H1 (cell line): ENCODE results near the gene ZNF280C. TPM values are rescaled to one million over a fixed set of nuclear protein-coding genes. Genes with fewer than 3 reads are reported as not detected.

Experiments used
- CTCF ChIA-PET: fragments of 300-600 bp; sonication (Branson Sonifier 250); formaldehyde crosslinking; loops from one replicate; lab custom pipeline; 2021; ENCODE audit not compliant: partially characterized antibody; lab: Charles Lee
- POLR2A ChIA-PET: fragments of 300-600 bp; sonication (Branson Sonifier 250); formaldehyde crosslinking; loops from one replicate; lab custom pipeline; 2021; ENCODE audit warnings: inconsistent platforms; ENCODE audit not compliant: partially characterized antibody; lab: Charles Lee
- DNase-seq, 2 experiments: peaks; one replicate each; pipeline versions ENCODE4 v3.0.0 to v3.0.0-alpha.2; 2010 to 2022; ENCODE audit warnings: low spot score in 2 of 2, low read depth in 1 of 2, mixed read lengths in 1 of 2
- FAIRE-seq: peaks from 2 replicates; lab custom pipeline; 2011; peaks lifted over from hg19 to GRCh38; lab: Jason Lieb, UNC
- H2AFZ ChIP-seq: 2 replicates; pipeline ENCODE4 v1.8.1; 2012; ENCODE audit warnings: low read length, inconsistent platforms
- H2AK5ac ChIP-seq: 2 replicates; pipeline ENCODE4 v1.6.1; 2013; ENCODE audit warnings: low read depth, low read length
- H2BK120ac ChIP-seq: replicated peaks from 2 replicates; pipeline ENCODE3; 2013; ENCODE audit warnings: low read depth, low read length, inconsistent platforms
- H2BK12ac ChIP-seq: 2 replicates; pipeline ENCODE4 v1.6.1; 2013; ENCODE audit warnings: low read depth, low read length
- H2BK15ac ChIP-seq: 2 replicates; pipeline ENCODE4 v1.6.1; 2013; ENCODE audit warnings: low read length
- H2BK20ac ChIP-seq: 2 replicates; pipeline ENCODE4 v1.6.1; 2013; ENCODE audit warnings: low read length
- H2BK5ac ChIP-seq: 2 replicates; pipeline ENCODE4 v1.6.1; 2013; ENCODE audit warnings: low read depth, low read length
- H3K14ac ChIP-seq: 2 replicates; pipeline ENCODE4 v1.6.1; 2013; ENCODE audit warnings: inconsistent platforms; ENCODE audit not compliant: insufficient read length
- H3K18ac ChIP-seq: 2 replicates; pipeline ENCODE4 v1.6.1; 2013; ENCODE audit warnings: low read length; ENCODE audit errors: extremely low read depth
- H3K23ac ChIP-seq: 2 replicates; pipeline ENCODE4 v1.6.1; 2013; ENCODE audit warnings: inconsistent platforms; ENCODE audit not compliant: insufficient read length
- H3K23me2 ChIP-seq: 2 replicates; pipeline ENCODE4 v1.6.1; 2013; ENCODE audit warnings: low read depth, low read length
- H3K27ac ChIP-seq: 2 replicates; pipeline ENCODE4 v1.6.1; 2011; ENCODE audit warnings: low read depth, low read length, inconsistent platforms
- H3K27me3 ChIP-seq, 4 experiments: replicated peaks in 1 of 4; 1 replicate in 1 of 4; 2 replicates in 3 of 4; pipeline versions ENCODE4 v1.6.1 to v1.8.1; 2011 to 2013; ENCODE audit warnings: low read length in 3 of 4, mild to moderate bottlenecking in 3 of 4, inconsistent platforms in 2 of 4, mixed read lengths in 2 of 4, moderate library complexity in 1 of 4; ENCODE audit not compliant: control insufficient read depth in 3 of 4, insufficient read depth in 3 of 4; ENCODE audit errors: extremely low read depth in 1 of 4
- H3K36me3 ChIP-seq, 4 experiments: 2 replicates each; pipeline versions ENCODE4 v1.6.1 to v1.8.1; 2011 to 2013; ENCODE audit warnings: mild to moderate bottlenecking in 4 of 4, low read length in 3 of 4, moderate library complexity in 2 of 4, control low read depth in 1 of 4, inconsistent platforms in 1 of 4; ENCODE audit not compliant: insufficient read depth in 4 of 4, control insufficient read depth in 2 of 4
- H3K4ac ChIP-seq: replicated peaks from 2 replicates; pipeline ENCODE3; 2013; ENCODE audit warnings: low read length, low read depth, mixed read lengths, inconsistent platforms; ENCODE audit not compliant: insufficient read length
- H3K4me1 ChIP-seq, 4 experiments: replicated peaks in 1 of 4; 1 replicate in 1 of 4; 2 replicates in 3 of 4; pipeline versions ENCODE4 v1.6.1 to v1.8.1; 2011 to 2013; ENCODE audit warnings: low read length in 3 of 4, inconsistent platforms in 2 of 4, mixed read lengths in 1 of 4; ENCODE audit not compliant: insufficient read depth in 4 of 4, control insufficient read depth in 3 of 4
- H3K4me2 ChIP-seq, 2 experiments: 2 replicates each; pipeline versions ENCODE4 v1.6.1 to v1.8.1; 2011 to 2013; ENCODE audit warnings: low read depth in 2 of 2, low read length in 2 of 2, control low read depth in 1 of 2, inconsistent platforms in 1 of 2, mild to moderate bottlenecking in 1 of 2; ENCODE audit not compliant: insufficient read depth in 1 of 2
- H3K4me3 ChIP-seq, 4 experiments: fragments of 200-600, 300-600 bp in 1 of 4; sonication (generic), shearing (Covaris generic), sonication (Bioruptor Twin) in 1 of 4; 2 replicates each; pipeline versions ENCODE4 v1.5.1 to v1.8.1; 2011 to 2016; ENCODE audit warnings: low read length in 4 of 4, low read depth in 3 of 4, control low read depth in 2 of 4, inconsistent platforms in 2 of 4, mild to moderate bottlenecking in 2 of 4, mixed read lengths in 1 of 4, moderate library complexity in 1 of 4; ENCODE audit not compliant: insufficient read depth in 2 of 4; ENCODE audit errors: extremely low read depth in 1 of 4
- H3K56ac ChIP-seq: replicated peaks from 2 replicates; pipeline ENCODE3; 2013; ENCODE audit warnings: low read depth, mild to moderate bottlenecking, mixed read lengths, low read length, inconsistent platforms; ENCODE audit not compliant: insufficient read length
- H3K79me1 ChIP-seq: 2 replicates; pipeline ENCODE4 v1.6.1; 2013; ENCODE audit warnings: low read depth, low read length, control low read depth
- H3K79me2 ChIP-seq, 2 experiments: 2 replicates each; pipeline versions ENCODE4 v1.6.1 to v1.8.1; 2012 to 2013; ENCODE audit warnings: low read length in 2 of 2, mild to moderate bottlenecking in 2 of 2, inconsistent platforms in 1 of 2; ENCODE audit not compliant: insufficient read depth in 2 of 2, control insufficient read depth in 1 of 2
- H3K9ac ChIP-seq, 4 experiments: replicated peaks in 1 of 4; 1 replicate in 1 of 4; 2 replicates in 3 of 4; pipeline versions ENCODE4 v1.6.1 to v1.8.1; 2011 to 2013; ENCODE audit warnings: low read depth in 3 of 4, low read length in 3 of 4, control low read depth in 2 of 4, mild to moderate bottlenecking in 2 of 4, moderate library complexity in 2 of 4, inconsistent platforms in 1 of 4; ENCODE audit errors: extremely low read depth in 1 of 4
- H3K9me3 ChIP-seq, 2 experiments: 2 replicates each; pipeline versions ENCODE4 v1.6.1 to v1.8.1; 2012 to 2013; ENCODE audit warnings: mild to moderate bottlenecking in 2 of 2, moderate library complexity in 2 of 2, control low read depth in 1 of 2, inconsistent platforms in 1 of 2, low read depth in 1 of 2, low read length in 1 of 2, mixed read lengths in 1 of 2; ENCODE audit not compliant: insufficient read depth in 2 of 2
- H4K20me1 ChIP-seq, 2 experiments: replicated peaks in 1 of 2; 2 replicates each; pipeline versions ENCODE3 to v1.8.1; 2011 to 2013; ENCODE audit warnings: inconsistent platforms in 2 of 2, low read length in 2 of 2, mild to moderate bottlenecking in 1 of 2; ENCODE audit not compliant: insufficient read depth in 2 of 2, control insufficient read depth in 1 of 2
- H4K5ac ChIP-seq: 2 replicates; pipeline ENCODE4 v1.6.1; 2013; ENCODE audit warnings: low read length, low read depth, mixed read lengths, inconsistent platforms; ENCODE audit not compliant: insufficient read length
- H4K8ac ChIP-seq: 2 replicates; pipeline ENCODE4 v1.8.0; 2013; ENCODE audit warnings: mild to moderate bottlenecking, moderate library complexity, low read length, inconsistent platforms; ENCODE audit not compliant: insufficient read depth; ENCODE audit errors: extremely low read depth
- H4K91ac ChIP-seq: replicated peaks from 2 replicates; pipeline ENCODE3; 2013; ENCODE audit warnings: low read length, mixed read lengths, inconsistent platforms; ENCODE audit not compliant: insufficient read length
- ASH2L ChIP-seq: fragments of 200-600, 300-600 bp; sonication (generic); IDR thresholded peaks from one replicate; pipeline ENCODE4 v1.7.1; 2017; ENCODE audit warnings: low read length
- CREB1 ChIP-seq: IDR thresholded peaks from 2 replicates; pipeline ENCODE4 v1.6.1; 2012; ENCODE audit warnings: inconsistent platforms
- EP300 ChIP-seq, 2 experiments: IDR thresholded peaks; 1 replicate in 1 of 2; 2 replicates in 1 of 2; pipeline ENCODE4 v1.6.1; 2011 to 2012; ENCODE audit warnings: low read depth in 2 of 2, low read length in 2 of 2, mild to moderate bottlenecking in 2 of 2, borderline replicate concordance in 1 of 2, inconsistent platforms in 1 of 2, moderate library complexity in 1 of 2
- FOSL1 ChIP-seq: IDR thresholded peaks from 2 replicates; pipeline ENCODE4 v1.6.1; 2011; ENCODE audit warnings: mild to moderate bottlenecking, low read depth, low read length, moderate library complexity; ENCODE audit not compliant: insufficient read depth
- HDAC6 ChIP-seq: IDR thresholded peaks from one replicate; pipeline ENCODE4 v1.7.1; 2012; ENCODE audit warnings: low read depth, mild to moderate bottlenecking, inconsistent platforms, low read length, moderate library complexity
- JUN ChIP-seq: IDR thresholded peaks from 2 replicates; pipeline ENCODE4 v1.6.1; 2011; ENCODE audit warnings: low read depth, mild to moderate bottlenecking, improper control_type of control experiment, low read length
- KDM5A ChIP-seq: fragments of 200-600 bp; IDR thresholded peaks from 2 replicates; pipeline ENCODE4 v1.7.1; 2012; ENCODE audit warnings: mild to moderate bottlenecking, low read length, inconsistent platforms, mixed read lengths
- NANOG ChIP-seq: IDR thresholded peaks from 2 replicates; pipeline ENCODE4 v1.6.1; 2011; ENCODE audit warnings: low read length, low read depth, mild to moderate bottlenecking, inconsistent platforms; ENCODE audit not compliant: insufficient read depth, poor library complexity, severe bottlenecking
- PHF8 ChIP-seq: fragments of 200-600 bp; sonication (generic); conservative IDR thresholded peaks from 2 replicates; pipeline ENCODE4 v1.7.1; 2012; ENCODE audit warnings: low read depth, mild to moderate bottlenecking, inconsistent platforms, low read length, moderate library complexity
- POLR2AphosphoS5 ChIP-seq: IDR thresholded peaks from 2 replicates; pipeline ENCODE4 v1.6.1; 2011; ENCODE audit warnings: low read depth, low read length
- RNF2 ChIP-seq: fragments of 200-900, 300-1000 bp; sonication (generic); IDR thresholded peaks from 2 replicates; pipeline ENCODE4 v1.7.1; 2016; ENCODE audit warnings: borderline replicate concordance, low read depth, mild to moderate bottlenecking, antibody characterized with exemption, low read length; ENCODE audit not compliant: poor library complexity, severe bottlenecking; ENCODE audit errors: missing control alignments
- SAP30 ChIP-seq: fragments of 300-600 bp; sonication (generic); IDR thresholded peaks from 2 replicates; pipeline ENCODE4 v1.7.1; 2012; ENCODE audit warnings: low read length, moderate library complexity, mild to moderate bottlenecking, inconsistent platforms; ENCODE audit not compliant: insufficient read depth, insufficient replicate concordance
- SP1 ChIP-seq: IDR thresholded peaks from 2 replicates; pipeline ENCODE4 v1.6.1; 2011; ENCODE audit warnings: low read depth, low read length
- TEAD4 ChIP-seq: IDR thresholded peaks from 2 replicates; pipeline ENCODE4 v1.6.1; 2012; ENCODE audit warnings: low read depth, low read length, inconsistent platforms, mixed read lengths
- polyA plus RNA-seq, 7 experiments: library from polyadenylated mRNA; depleted of rRNA in 3 of 7; stranded (reverse) in 5 of 7; unstranded in 2 of 7; fragments of >200 nt in 5 of 7; fragments of 200-250 nt in 2 of 7; gene quantifications; 1 replicate in 5 of 7; 2 replicates in 1 of 7; 4 replicates in 1 of 7; pipeline versions ENCODE4 v1.2.1 to v1.2.3, GENCODE V29; 2011 to 2013; ENCODE audit warnings: missing spikeins in 2 of 7, mixed read lengths in 2 of 7
- total RNA-seq: library from RNA; stranded (reverse); fragmentation: NEBNext Ultra II Directional; extraction: Animal tissue kit (Norgen Biotek cat#: 25700); gene quantifications from 2 replicates; pipeline ENCODE4 v1.2.1, GENCODE V29; 2021
- TF ChIP-seq, protein P1 (sequence below): IDR thresholded peaks from 2 replicates; pipeline ENCODE4 v1.6.1; 2012; ENCODE audit warnings: inconsistent platforms

The ZNF280C gene
- total and polyA plus RNA-seq, 2 of the 8 experiments (the other 6 are each of a cell fraction or from before 2014, with no cell fraction given): 8.4 to 13.4 TPM

DNA sequence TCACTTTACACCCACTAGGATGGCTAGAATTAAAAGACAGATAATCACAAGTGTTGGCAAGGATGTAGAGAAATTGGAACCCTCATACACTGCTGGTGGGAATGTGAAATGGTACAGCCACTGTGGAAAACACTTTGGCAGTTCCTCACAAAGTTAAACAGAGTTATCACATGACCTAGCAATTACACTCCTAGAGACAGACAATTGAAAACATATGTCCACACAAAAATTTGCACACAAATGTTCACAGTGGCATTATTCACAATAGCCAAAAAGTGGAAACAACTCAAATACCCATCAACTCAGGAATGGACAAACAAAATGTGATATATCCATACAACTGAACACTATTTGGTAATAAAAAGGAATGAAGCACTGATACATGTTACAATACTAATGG, 5.7 kb downstream of the ZNF280C start:
- DNase-seq: no peak
- Histone ChIP-seq H3K18ac (no peak overlapping the region), H4K8ac (no peak overlapping the region), H4K91ac (no peak overlapping the region), H2AK5ac (no peak overlapping the region), H3K4me3 (no peak overlapping the region), H3K23ac (no peak overlapping the region), H3K23me2 (no peaks in the 10 kb centered on the region), H3K4me2 (no peak overlapping the region), H3K27ac (no peak overlapping the region), H3K36me3 (peaks cover 0 to 9% (median 0%) of the 10 kb centered on the region in 4 experiments; a peak in 1 of 8 replicates), H4K20me1 (no peaks in the 10 kb centered on the region), H2BK120ac (no peak overlapping the region), H3K4me1 (no peaks in the 10 kb centered on the region; a peak in 1 of 7 replicates), H3K27me3 (no peaks in the 10 kb centered on the region), H3K14ac (no peak overlapping the region), H4K5ac (no peak overlapping the region), H2BK5ac (no peak overlapping the region), H2BK12ac (no peak overlapping the region), H3K79me2 (peaks cover 0 to 69% of the 10 kb centered on the region in 2 experiments; a peak in 3 of 4 replicates), H3K4ac (no peak overlapping the region), H2BK15ac (no peak overlapping the region), H3K79me1 (no peaks in the 10 kb centered on the region; the same call in 1 of the 2 replicates), H3K56ac (no peak overlapping the region), H3K9me3 (no peaks in the 10 kb centered on the region), H2BK20ac (no peak overlapping the region), H2AFZ (no peak overlapping the region), H3K9ac (no peak overlapping the region)
- POLR2A ChIA-PET: no interaction called here
- CTCF ChIA-PET: interaction anchor here (1.3 kb wide), 1 partner anchor 23 kb away, joined by 3 read pairs; no protein-coding TSS in a partner anchor
- peak; percentile 32 for FAIRE-seq
- TF ChIP-seq HDAC6: no peak
- TF ChIP-seq SP1: no peak
- TF ChIP-seq PHF8: no peak
- TF ChIP-seq EP300 (IDR thresholded peaks at IDR 0.05; ENCODE audit: borderline replicate concordance in 1 of 2, low read depth in 2 of 2, low read length in 2 of 2): no peak
- no peak for TF ChIP-seq SAP30
- no peak for TF ChIP-seq RNF2
- no peak for TF ChIP-seq POLR2AphosphoS5
- TF ChIP-seq, protein P1, sequence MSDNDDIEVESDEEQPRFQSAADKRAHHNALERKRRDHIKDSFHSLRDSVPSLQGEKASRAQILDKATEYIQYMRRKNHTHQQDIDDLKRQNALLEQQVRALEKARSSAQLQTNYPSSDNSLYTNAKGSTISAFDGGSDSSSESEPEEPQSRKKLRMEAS: no peak
- TF ChIP-seq TEAD4: no peak
- TF ChIP-seq JUN: no peak
- TF ChIP-seq FOSL1: no peak
- TF ChIP-seq KDM5A: no peak
- no peak for TF ChIP-seq CREB1
- TF ChIP-seq NANOG: no peak
- TF ChIP-seq ASH2L: no peak
